Breast epithelium (tissue), 4 donors: ENCODE data around the gene SIDT2. TPM values are rescaled to one million over a fixed set of nuclear protein-coding genes. Genes with fewer than 3 reads are reported as not detected.

Source experiments
- DNase-seq, 2 donors: peaks; one replicate each; pipeline ENCODE4 v3.0.0-alpha.2; 2019; ENCODE audit warnings: low spot score in 2 of 2
- H3K27ac ChIP-seq, 2 donors: fragments of 200-600 bp; sonication (generic) in 1 of 2; one replicate each; pipeline ENCODE4 v1.5.1; 2016 to 2019; ENCODE audit warnings: mild to moderate bottlenecking in 1 of 2
- H3K27me3 ChIP-seq, 2 donors: fragments of 200-600 bp; sonication (generic) in 1 of 2; one replicate each; pipeline versions ENCODE4 v1.5.1 to v1.6.0; 2017 to 2019; ENCODE audit warnings: control low read depth in 1 of 2, mild to moderate bottlenecking in 1 of 2
- H3K36me3 ChIP-seq: fragments of 200-600 bp; one replicate; pipeline ENCODE4 v1.5.1; 2019
- H3K4me1 ChIP-seq, 2 donors: fragments of 200-600 bp; sonication (generic); one replicate each; pipeline ENCODE4 v1.5.1; 2016 to 2019; ENCODE audit warnings: control low read depth in 1 of 2
- H3K4me3 ChIP-seq, 3 donors: fragments of 200-600 bp; sonication (generic); 1 replicate in 2 of 3; 2 replicates in 1 of 3; pipeline ENCODE4 v1.5.1; 2016 to 2019; ENCODE audit warnings: mild to moderate bottlenecking in 3 of 3, moderate library complexity in 2 of 3
- H3K9me3 ChIP-seq, 2 donors: fragments of 200-600 bp; sonication (generic) in 1 of 2; one replicate each; pipeline ENCODE4 v1.5.1; 2016 to 2019; ENCODE audit warnings: control low read depth in 1 of 2
- POLR2A ChIP-seq: fragments of 450-650 bp; IDR thresholded peaks from one replicate; pipeline ENCODE4 v1.6.1; 2016; ENCODE audit warnings: antibody characterized with exemption, mild to moderate bottlenecking, moderate library complexity
- POLR2AphosphoS5 ChIP-seq, 3 donors: sonication (generic); formaldehyde crosslinking; IDR thresholded peaks; one replicate each; pipeline ENCODE4 v1.6.1; 2017; ENCODE audit warnings: antibody characterized with exemption in 3 of 3
- intact Hi-C: fragments of 100-400 bp; cut with DNase I; formaldehyde crosslinking; loops from one replicate; pipeline ENCODE4 v1.15.1; 2023; ENCODE audit warnings: low total_unique reads
- total RNA-seq, 3 donors: library from RNA; depleted of rRNA; stranded (reverse); fragments of >200 nt; gene quantifications; one replicate each; pipeline ENCODE4 v1.1.0, GENCODE V29; 2016
- TF ChIP-seq, protein P1 (sequence below), 3 donors: fragments of 450-650 bp; IDR thresholded peaks; one replicate each; pipeline ENCODE4 v1.5.1; 2016 to 2017; ENCODE audit warnings: antibody characterized with exemption in 3 of 3, mild to moderate bottlenecking in 3 of 3, moderate library complexity in 3 of 3

The SIDT2 gene
- total RNA-seq, 3 donors from 2014 or later: 45.2 to 86.7 (median 49.5) TPM

DNA sequence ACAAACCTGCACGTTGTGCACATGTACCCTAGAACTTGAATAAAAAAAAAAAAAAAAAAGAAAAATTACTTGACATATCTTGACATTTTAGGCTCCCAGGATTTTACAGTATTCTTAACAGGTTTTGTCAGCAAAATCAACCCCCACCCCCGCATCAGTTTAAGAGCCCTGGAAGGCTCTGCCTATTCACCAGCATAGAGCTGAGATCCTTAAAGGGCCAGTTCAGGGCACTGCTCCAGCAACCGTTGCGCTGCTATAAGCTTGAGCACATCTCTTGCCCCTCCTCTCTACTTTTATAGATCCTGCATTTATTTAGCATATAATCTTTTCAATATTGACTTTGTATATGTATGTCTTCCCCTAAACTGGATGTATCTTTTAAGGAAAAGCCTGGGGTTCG, 35.2 kb upstream of the SIDT2 start:
- intact Hi-C loops: loop anchor here (10.0 kb wide), 1 partner anchor 51 kb away; the partner anchor contains the start of gene TAGLN
- Histone ChIP-seq H3K27ac (peak overlapping the region; percentile 91 to 92), H3K4me3 (peak overlapping the region; percentile 85 to 97 (median 90)), H3K36me3 (no peaks in the 10 kb centered on the region), H3K4me1 (no peaks in the 10 kb centered on the region), H3K27me3 (no peaks in the 10 kb centered on the region), H3K9me3 (no peaks in the 10 kb centered on the region)
- TF ChIP-seq POLR2A (no peak), POLR2AphosphoS5 (IDR thresholded peaks at IDR 0.05) (no peak)
- TF ChIP-seq, protein P1, sequence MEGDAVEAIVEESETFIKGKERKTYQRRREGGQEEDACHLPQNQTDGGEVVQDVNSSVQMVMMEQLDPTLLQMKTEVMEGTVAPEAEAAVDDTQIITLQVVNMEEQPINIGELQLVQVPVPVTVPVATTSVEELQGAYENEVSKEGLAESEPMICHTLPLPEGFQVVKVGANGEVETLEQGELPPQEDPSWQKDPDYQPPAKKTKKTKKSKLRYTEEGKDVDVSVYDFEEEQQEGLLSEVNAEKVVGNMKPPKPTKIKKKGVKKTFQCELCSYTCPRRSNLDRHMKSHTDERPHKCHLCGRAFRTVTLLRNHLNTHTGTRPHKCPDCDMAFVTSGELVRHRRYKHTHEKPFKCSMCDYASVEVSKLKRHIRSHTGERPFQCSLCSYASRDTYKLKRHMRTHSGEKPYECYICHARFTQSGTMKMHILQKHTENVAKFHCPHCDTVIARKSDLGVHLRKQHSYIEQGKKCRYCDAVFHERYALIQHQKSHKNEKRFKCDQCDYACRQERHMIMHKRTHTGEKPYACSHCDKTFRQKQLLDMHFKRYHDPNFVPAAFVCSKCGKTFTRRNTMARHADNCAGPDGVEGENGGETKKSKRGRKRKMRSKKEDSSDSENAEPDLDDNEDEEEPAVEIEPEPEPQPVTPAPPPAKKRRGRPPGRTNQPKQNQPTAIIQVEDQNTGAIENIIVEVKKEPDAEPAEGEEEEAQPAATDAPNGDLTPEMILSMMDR (IDR thresholded peaks at IDR 0.05): no peak
- DNase-seq: peak in 1 of 2 donors; percentile 59

DNA sequence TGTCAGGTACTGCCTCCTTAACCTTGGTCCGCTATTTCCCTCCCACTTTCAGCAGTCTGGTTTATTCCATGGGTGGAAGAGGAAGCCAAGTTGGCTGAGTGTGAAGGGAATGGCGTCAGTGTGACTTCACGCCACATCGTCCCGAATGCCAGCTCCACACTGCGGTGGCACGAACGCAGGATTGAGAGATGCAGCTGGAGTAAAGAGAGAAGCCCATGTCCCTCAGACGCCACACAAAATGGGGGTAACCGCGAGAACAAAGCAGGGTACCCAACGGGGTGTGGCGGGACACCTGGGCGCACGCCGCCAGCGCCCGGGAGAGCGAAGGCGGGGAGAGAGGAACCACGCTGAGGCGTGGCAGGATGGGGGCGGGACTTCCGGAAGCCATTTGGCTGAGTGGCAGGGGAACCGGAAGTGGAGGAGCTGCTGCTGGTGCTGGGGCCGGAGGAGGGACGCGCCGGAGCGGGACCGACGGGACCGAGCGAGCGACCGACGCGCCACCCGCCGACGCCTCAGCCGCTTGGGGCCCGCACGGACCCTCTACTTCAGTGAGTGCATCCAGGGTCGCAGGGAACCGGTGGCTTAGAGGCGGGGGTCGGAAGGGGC, 34.6 kb upstream of the SIDT2 start, which contains the start of gene PAFAH1B2:
Gene PAFAH1B2, plus strand, starts transcription at position 417 of the 606 bp plus-strand sequence. CDS start 8,161 bp downstream, outside the sequence.
- Histone ChIP-seq H3K27ac (peak within 1 kb of the TSS; percentile 91 to 92), H3K27me3 (no peaks in the 10 kb centered on the region), H3K4me3 (peak within 1 kb of the TSS; percentile 85 to 97 (median 90)), H3K4me1 (no peaks in the 10 kb centered on the region), H3K36me3 (no peaks in the 10 kb centered on the region), H3K9me3 (no peaks in the 10 kb centered on the region)
- DNase-seq: peak; percentile 93 to 96
- intact Hi-C loops: loop anchor here (10.0 kb wide), 1 partner anchor 51 kb away; the partner anchor contains the start of gene TAGLN
- TF ChIP-seq, protein P1 (IDR thresholded peaks at IDR 0.05): no peak
- TF ChIP-seq POLR2AphosphoS5 (IDR thresholded peaks at IDR 0.05): peak; percentile 81 to 95 (median 89)
- TF ChIP-seq POLR2A: peak; percentile 74

DNA sequence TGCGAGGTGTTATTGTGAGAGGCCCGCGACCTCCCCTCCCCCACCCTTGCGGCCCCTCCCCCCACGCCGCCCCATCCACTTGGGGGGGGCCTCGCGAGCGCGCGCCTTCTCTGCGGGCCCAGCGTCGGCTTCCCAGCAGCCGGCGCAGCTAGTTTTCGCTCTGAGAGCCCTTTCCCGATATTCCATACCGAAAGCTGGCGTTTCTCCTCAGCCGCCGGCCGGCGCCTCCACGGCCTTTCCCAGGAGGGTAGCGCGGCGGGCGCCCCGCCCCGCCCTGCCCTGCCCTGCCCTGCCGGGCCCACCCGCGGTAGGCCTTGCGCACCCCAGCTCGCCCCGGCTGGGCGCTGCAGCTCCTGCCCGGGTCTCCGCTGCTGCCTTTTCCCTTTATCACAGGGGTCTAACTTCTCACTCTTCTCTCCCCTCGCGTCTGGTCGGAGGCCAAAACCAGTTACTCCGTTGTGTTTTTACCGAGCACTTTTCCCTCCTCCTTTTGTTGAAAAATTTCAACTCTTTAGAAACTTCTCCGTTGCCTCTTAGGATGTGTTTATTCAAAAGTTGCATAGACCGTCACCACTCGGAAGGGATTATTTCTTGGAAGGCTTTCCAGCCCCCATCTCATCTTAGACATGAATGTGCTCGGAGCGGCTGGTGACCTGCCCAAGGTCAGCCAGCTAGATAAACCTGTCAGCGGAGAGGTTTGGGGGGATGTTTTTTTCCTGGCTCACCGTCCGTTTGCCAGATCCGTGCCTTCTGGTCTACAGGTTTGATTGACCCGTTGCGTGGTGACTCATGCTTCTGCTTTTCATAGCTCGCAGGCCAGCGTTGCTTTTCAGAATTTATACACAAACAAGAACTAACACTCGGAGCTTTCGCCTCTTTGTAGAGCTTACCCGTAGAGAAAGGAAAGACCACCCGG, 33.8 kb upstream of the SIDT2 start:
- intact Hi-C loops: loop anchor here (10.0 kb wide), 1 partner anchor 50 kb away; the partner anchor contains the start of gene TAGLN
- Histone ChIP-seq H3K9me3 (no peaks in the 10 kb centered on the region), H3K36me3 (no peaks in the 10 kb centered on the region), H3K4me1 (no peaks in the 10 kb centered on the region), H3K4me3 (peak overlapping the region; percentile 85 to 97 (median 90)), H3K27ac (peak overlapping the region; percentile 91 to 92), H3K27me3 (no peaks in the 10 kb centered on the region)
- no peak for TF ChIP-seq POLR2A
- DNase-seq: peak in 1 of 2 donors; percentile 37

DNA sequence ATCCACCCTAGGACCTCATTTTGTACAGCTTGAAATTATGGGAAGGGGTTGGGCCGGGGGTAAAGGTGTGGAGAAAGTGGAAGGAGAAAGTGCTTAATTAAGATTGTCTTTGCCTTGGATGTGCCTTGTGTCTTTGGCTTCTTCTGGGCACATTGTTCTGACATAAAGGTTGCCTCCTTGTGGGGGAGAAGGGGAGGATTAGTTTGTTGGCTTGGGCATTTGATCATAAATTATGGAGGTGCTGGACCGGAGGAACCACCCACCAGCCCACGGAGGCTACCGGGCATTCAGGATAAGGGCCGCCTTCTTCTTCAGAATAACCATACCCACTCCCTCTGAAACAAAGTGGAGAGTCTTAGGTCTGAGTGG, 33.2 kb upstream of the SIDT2 start:
- TF ChIP-seq POLR2AphosphoS5 (IDR thresholded peaks at IDR 0.05) (no peak), POLR2A (no peak)
- TF ChIP-seq, protein P1 (IDR thresholded peaks at IDR 0.05): no peak
- no peaks in the 10 kb centered on the region for H3K27me3 ChIP-seq
- no peaks in the 10 kb centered on the region for H3K4me1 ChIP-seq
- no peaks in the 10 kb centered on the region for H3K36me3 ChIP-seq
- DNase-seq: no peak
- H3K27ac ChIP-seq: peak overlapping the region; percentile 91 to 92
- H3K9me3 ChIP-seq: no peaks in the 10 kb centered on the region
- H3K4me3 ChIP-seq: peak overlapping the region; percentile 85 to 97 (median 90)
- intact Hi-C loops: loop anchor here (10.0 kb wide), 1 partner anchor 49 kb away; the partner anchor contains the start of gene TAGLN

DNA sequence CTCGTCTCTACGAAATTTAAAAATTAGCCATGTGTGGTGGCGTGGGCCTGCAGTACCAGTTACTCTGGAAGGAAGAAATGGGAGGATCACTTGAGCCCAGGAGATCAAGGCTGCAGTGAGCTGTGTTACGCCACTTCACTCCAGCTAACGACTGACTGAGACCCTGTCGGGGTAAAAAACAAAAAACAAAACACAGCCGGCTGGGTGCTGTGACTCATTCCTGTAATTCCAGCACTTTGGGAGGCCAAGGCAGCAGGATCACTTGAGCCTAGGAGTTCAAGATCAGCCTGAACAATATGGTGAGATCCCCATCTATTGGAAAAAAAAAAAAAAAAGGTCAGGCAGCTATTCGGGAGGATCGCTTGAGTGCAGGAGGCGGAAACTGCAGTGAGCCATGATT, 32.0 kb upstream of the SIDT2 start:
- Histone ChIP-seq H3K4me1 (no peaks in the 10 kb centered on the region), H3K27me3 (no peaks in the 10 kb centered on the region), H3K27ac (no peak overlapping the region), H3K4me3 (no peak overlapping the region), H3K9me3 (no peaks in the 10 kb centered on the region), H3K36me3 (no peaks in the 10 kb centered on the region)
- TF ChIP-seq POLR2A (no peak), POLR2AphosphoS5 (IDR thresholded peaks at IDR 0.05) (no peak)
- TF ChIP-seq, protein P1 (IDR thresholded peaks at IDR 0.05): no peak
- intact Hi-C loops: loop anchor here (10.0 kb wide), 1 partner anchor 48 kb away; the partner anchor contains the start of gene TAGLN
- no peak for DNase-seq
